HG02798 (cell line): ENCODE results near the gene MAEA.
"Not testable (repeated sequence)": the region's sequence is repeated elsewhere in the genome, so short reads cannot be mapped to it uniquely, and the experiment has no call there.

ENCODE experiments used
- ATAC-seq: cut with Tn5 transposase; IDR thresholded peaks from one replicate; pipeline ENCODE4 v1.9.1; 2021; ENCODE audit warnings: mild to moderate bottlenecking; ENCODE audit not compliant: unreplicated experiment, poor library complexity

MAEA gene

DNA sequence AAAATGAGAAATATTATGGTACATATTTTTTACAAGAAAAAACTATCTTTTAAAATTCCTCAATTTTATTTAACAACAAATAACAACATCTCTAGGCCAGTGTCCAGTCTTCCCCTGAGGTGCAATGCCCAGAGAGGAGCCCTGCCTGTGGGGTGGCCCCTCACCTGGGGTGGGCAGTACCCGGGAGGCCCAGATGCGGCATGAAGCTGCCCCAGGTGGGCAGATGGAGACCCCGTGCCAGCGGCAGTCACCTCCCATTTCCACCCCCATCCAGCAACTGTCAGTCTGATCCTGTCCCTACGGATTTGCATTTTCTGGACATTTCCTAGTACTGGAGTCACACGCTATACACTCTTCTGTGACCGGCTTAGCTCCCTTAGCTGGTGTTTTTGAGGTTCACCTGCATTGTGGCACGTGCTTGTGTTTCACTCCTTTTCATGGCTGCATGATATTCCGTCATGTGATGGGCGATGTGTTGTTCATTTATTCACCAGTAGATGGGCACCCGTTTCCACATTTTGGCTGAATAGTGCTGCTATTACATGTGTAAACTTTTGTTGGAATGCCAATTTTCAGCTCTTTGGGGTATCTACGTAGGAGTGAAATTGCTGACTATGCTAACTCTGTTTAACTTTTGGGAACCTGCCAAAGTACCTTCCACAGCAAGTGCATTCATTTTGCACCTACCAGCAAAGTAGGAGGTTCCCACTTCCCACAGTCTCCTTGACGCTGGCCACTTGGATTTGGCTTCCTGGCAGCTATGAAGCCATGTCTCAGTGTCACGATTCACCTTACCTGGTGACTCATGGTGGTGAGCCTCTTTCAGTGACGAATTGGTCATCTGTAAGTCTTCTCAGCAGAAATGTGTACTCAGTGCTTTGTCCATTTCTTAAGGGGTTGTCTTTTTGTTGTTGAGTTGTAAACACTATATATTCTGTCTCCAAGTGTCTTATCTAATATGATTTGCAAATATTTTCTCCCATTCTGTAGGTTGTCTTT, 11.7 kb upstream of the MAEA start:
- ATAC-seq: no peak

GRCh38 chr4:1279253-1279652, 10.4 kb upstream of the MAEA start:
- ATAC-seq: no peak

GRCh38 chr4:1283711-1284110, 6.0 kb upstream of the MAEA start:
- ATAC-seq: no peak

DNA sequence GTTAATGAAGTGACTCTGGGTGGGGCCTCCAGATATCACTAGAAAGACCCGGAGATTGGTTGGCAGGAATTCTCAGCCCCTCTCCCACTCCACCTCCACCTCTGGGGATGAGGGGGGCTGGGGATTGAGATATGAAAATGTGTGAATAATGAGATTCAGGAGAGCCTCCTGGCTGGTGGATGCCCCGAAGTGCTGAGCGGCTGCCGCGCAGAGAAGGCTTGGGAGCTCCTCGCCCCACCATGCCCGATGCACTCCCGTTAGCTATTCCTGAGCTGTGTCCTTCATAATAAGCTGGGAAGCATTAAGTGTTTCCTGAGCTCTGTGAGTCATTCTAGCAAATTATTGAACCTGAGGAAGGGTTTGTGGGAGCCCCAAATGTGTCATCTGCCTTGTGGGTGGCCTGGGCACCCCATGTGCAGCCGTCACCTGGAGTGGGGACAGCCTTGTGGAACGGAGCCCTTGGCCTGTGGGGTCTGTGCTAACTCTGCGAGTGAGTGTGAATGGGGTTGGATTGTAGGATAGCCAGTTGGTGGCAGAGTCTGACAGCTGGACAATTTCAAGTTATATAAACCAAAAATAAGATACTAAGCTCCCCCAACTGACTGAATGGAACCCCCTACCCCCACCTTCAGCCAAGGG, 4.4 kb upstream of the MAEA start:
- ATAC-seq: no peak

GRCh38 chr4:1285790-1286553, 3.7 kb upstream of the MAEA start:
- no peak for ATAC-seq

- no peak for ATAC-seq
These were observed 905 bp upstream of the MAEA start for GRCh38 chr4:1288786-1289185.

- ATAC-seq: no peak
These were observed 680 bp downstream of the MAEA start for GRCh38 chr4:1290165-1290977.

- ATAC-seq: no peak
These were observed 1.4 kb downstream of the MAEA start for GRCh38 chr4:1291091-1291490.

DNA sequence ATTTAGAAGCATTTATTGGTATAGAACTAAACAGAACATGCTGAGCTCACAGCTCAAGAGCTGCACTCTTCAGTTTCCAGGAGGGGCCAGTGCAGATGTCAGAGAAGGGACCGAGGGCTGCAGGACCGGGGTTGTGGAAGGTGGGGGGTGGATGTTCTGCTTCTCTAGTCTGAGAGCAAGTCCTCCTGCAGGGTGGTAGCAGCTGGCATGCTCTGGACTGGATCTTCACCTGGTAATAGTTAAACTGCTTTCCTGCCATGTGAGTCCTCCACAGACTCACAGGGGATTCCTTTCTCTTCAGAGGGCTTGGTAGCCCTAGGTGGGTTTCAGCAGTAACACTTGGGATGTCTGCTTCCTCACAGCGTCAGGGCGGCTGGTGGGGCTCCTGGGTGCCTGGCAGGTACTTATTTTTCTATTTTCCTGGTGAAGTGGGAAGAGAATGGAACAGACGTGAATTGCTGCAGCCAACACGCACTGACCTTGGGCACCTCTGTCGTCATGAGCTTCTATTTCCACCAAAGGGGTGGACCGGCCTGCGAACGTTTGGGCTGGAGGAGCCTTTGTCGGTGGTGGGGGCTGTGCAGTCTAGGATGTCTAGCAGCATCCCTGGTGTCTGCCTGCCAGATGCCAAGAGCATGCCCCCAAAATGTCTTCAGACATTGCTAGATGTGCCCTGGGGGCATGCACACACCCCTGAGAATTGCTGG, 2.5 kb downstream of the MAEA start:
- ATAC-seq: no peak

DNA sequence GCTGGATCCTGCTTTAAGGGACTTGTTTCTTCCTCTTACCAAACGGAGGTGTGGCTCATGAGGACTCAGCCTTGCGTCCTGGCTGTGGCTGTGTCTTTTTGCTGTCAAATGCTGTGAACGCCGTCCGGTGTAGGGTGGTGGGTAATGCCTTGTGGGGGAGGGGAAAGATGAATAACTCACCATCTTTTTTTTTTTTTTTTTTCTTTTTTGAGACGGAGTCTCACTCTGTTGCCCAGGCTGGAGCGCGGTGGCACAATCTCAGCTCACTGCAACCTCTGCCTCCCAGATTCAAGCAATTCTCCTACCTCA, 3.0 kb downstream of the MAEA start:
- not testable (repeated sequence) for ATAC-seq

DNA sequence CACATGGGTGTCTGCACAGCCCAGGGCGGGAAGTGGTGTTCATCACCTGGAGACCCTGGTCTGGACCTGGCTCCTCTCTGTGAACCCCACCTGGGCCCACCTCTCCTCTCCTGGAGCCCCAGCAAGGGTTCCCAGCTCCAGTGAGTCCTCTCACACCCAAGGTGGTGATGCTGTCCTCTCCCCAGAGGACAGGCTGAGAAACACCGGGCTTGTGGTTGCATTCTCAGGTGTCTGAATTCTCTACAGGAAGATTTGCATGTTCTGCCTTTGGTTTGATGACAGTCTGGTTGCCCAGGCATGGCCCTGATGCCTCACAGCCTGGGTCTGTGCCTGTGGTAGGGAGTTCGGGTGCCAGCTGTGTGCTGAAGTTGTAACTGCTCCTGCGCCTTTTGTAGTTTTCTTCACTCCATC, 3.8 kb downstream of the MAEA start:
- no peak for ATAC-seq

- ATAC-seq: no peak
These were observed 4.3 kb downstream of the MAEA start for GRCh38 chr4:1293991-1294390.

- ATAC-seq: no peak
These were observed 4.7 kb downstream of the MAEA start for GRCh38 chr4:1294424-1294823.

- ATAC-seq: no peak
These were observed 5.2 kb downstream of the MAEA start for GRCh38 chr4:1294891-1295290.

DNA sequence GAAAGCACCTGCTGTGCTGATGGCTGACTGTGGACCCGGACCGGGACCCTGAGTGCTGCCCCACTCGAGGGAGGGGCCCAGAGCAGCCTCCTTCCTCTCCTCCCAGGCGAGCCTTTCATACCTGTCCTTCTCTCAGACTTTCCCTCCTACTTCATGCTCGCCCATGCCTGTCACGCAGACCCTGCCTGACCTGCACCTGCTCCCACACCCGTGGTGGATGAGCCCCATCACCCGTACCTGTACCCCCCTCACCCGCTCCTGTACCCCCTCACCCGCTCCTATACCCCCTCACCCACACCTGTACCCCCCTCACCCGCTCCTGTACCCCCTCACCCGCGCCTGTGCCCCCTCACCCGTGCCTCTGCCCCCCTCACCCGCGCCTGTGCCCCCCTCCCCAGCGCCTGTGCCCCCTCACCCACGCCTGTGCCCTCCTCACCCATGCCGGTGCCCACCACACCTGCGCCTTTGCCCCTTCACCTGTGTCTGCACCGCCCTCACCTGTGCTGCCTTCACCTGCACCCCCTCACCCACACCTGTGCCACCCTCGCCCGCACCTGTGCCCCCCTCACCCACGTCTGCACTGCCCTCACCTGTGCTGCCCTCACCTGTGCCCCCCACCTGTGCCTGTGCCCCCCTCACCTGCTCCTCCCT, 5.8 kb downstream of the MAEA start:
- ATAC-seq: no peak

- no peak for ATAC-seq
These were observed 6.8 kb downstream of the MAEA start for GRCh38 chr4:1296324-1297022.

GRCh38 chr4:1297023-1297395, 7.3 kb downstream of the MAEA start:
- no peak for ATAC-seq

DNA sequence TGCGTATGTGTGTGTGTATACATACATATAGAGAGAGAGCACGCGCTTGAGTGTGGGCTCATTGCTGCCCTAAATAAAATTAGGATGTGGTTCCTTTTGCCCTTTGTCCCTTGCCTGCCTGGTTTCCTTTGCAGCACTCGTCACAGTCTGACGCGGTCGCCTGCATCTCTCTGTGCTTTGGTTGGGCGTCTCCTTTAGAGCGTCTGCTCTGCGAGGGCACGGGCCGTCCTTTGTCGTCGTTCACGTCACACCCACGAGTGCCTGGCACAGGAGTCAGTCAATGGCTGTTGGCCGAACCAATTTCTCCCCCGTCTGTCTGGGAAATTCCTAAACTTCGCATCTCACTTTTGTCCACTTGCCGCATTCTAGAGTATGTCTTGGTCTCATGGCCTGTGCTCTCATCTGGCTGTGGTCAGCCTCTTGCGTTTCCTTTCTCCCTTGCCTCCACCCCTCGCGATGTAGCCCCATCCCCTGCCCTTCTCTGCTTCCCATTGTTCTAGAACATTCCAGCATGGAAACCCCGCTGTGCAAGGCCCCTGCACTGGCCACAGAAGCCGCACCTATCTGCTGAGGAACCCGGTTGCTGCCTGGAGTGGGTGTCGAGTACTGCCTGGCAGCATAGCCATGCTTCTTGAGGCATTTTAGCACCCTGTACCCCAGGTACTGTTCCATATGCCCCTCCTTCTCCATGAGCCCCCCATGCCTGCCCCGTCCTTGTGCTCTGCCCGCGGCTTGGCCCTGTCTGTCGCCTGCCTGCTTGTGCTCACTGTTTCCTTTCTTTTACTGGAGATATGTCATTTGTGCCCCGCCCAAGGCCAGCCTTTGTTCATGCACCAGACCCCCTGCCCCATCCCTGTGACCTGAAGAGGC, 8.0 kb downstream of the MAEA start:
- no peak for ATAC-seq
